Retinal pigment epithelial cell (primary cell): ENCODE results near the gene PPM1B.

Source experiments
- DNase-seq: peaks from one replicate; pipeline ENCODE4 v3.0.0-alpha.2; 2010; ENCODE audit warnings: low read depth
- H3K4me3 ChIP-seq: 2 replicates; pipeline ENCODE4 v1.5.1; 2011; ENCODE audit warnings: mild to moderate bottlenecking, low read length, control low read depth, moderate library complexity
- TF ChIP-seq, protein P1 (sequence below): conservative IDR thresholded peaks from 2 replicates; pipeline ENCODE4 v1.5.1; 2011; ENCODE audit warnings: low read depth, low read length, control low read depth, inconsistent platforms

PPM1B gene

GRCh38 chr2:44181648-44182047 lies 13.0 kb downstream of the PPM1B start:
- no peak overlapping the region for H3K4me3 ChIP-seq
- DNase-seq = no peak
- TF ChIP-seq, protein P1, sequence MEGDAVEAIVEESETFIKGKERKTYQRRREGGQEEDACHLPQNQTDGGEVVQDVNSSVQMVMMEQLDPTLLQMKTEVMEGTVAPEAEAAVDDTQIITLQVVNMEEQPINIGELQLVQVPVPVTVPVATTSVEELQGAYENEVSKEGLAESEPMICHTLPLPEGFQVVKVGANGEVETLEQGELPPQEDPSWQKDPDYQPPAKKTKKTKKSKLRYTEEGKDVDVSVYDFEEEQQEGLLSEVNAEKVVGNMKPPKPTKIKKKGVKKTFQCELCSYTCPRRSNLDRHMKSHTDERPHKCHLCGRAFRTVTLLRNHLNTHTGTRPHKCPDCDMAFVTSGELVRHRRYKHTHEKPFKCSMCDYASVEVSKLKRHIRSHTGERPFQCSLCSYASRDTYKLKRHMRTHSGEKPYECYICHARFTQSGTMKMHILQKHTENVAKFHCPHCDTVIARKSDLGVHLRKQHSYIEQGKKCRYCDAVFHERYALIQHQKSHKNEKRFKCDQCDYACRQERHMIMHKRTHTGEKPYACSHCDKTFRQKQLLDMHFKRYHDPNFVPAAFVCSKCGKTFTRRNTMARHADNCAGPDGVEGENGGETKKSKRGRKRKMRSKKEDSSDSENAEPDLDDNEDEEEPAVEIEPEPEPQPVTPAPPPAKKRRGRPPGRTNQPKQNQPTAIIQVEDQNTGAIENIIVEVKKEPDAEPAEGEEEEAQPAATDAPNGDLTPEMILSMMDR = no peak

- no peak for DNase-seq
- H3K4me3 ChIP-seq = no peak overlapping the region
- TF ChIP-seq, protein P1 = no peak
Measured at GRCh38 chr2:44184106-44184505, 15.4 kb downstream of the PPM1B start.

GRCh38 chr2:44186810-44187209 lies 18.1 kb downstream of the PPM1B start:
- TF ChIP-seq, protein P1 = no peak
- no peak for DNase-seq
- no peak overlapping the region for H3K4me3 ChIP-seq

DNA sequence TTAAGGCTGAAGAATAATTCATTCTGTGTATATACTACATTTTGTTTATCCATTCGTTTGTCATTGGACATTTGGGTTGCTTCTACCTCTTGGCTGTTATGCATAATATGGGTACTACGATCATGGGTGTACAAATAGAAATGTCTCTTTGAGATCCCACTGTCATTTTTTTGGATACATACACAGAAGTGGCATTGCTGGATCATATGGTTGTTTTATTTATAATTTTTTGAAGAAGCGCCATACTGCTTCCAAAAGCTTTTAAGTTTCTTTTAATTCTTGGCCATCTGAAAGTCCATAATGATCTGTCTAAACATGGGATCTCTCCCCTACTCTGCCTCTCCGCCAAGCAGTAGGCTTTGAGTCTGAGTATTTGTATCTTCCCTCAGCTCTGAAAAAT lies 18.6 kb downstream of the PPM1B start:
- TF ChIP-seq, protein P1 = no peak
- no peak overlapping the region for H3K4me3 ChIP-seq
- no peak for DNase-seq

DNA sequence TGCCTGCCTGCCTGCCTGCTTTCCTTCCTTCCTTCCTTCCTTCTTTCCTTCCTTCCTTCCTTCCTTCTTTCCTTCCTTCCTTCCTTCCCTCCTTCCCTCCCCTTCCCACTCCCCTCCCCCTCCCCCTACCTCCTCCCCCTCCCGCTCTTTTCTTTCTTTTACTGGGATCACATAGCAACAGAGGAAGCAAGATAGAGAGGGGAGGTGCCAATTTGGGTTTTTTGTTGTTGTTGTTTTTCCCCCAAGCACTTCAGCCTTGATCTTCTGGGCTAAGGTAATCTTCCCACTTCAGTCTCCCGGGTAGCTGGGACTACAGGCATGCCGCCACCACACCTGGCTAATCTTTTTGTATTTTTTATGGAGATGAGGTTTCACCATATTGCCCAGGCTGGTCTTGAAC lies 20.0 kb downstream of the PPM1B start:
- no peak overlapping the region for H3K4me3 ChIP-seq
- no peak for DNase-seq
- TF ChIP-seq, protein P1 = no peak

GRCh38 chr2:44189104-44189503 lies 20.4 kb downstream of the PPM1B start:
- TF ChIP-seq, protein P1 = no peak
- no peak for DNase-seq
- H3K4me3 ChIP-seq = no peak overlapping the region

- no peak overlapping the region for H3K4me3 ChIP-seq
- DNase-seq = no peak
- TF ChIP-seq, protein P1 = no peak
Measured at GRCh38 chr2:44190526-44190925, 21.9 kb downstream of the PPM1B start.
